SH-SY5Y (cell line): ENCODE measurements around the gene ACTN4.

ENCODE experiments used
- GATA2 ChIP-seq: IDR thresholded peaks from 2 replicates; pipeline ENCODE4 v1.6.1; 2011; ENCODE audit warnings: mild to moderate bottlenecking, low read depth, low read length
- GATA3 ChIP-seq: IDR thresholded peaks from 2 replicates; pipeline ENCODE4 v1.6.1; 2011; ENCODE audit warnings: low read depth, mild to moderate bottlenecking, low read length, moderate library complexity

Gene ACTN4

DNA sequence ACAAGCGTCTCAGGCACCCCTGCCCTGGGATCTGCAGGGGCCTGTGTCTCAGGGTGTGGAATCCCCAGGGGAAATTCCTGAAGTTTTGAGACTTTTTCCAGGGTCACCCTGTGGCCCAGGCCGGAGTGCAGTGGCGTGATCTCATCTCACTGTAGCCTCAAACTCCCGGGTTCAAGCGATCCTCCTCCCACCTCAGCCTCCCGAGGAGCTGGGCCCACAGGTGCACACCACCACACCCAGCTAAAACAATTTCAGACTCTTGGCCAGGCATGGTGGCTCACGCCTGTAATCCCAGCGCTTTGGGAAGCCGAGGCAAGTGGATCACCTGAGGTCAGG lies 92.8 kb downstream of the ACTN4 start:
- TF ChIP-seq GATA3 (no peak), GATA2 (no peak)

DNA sequence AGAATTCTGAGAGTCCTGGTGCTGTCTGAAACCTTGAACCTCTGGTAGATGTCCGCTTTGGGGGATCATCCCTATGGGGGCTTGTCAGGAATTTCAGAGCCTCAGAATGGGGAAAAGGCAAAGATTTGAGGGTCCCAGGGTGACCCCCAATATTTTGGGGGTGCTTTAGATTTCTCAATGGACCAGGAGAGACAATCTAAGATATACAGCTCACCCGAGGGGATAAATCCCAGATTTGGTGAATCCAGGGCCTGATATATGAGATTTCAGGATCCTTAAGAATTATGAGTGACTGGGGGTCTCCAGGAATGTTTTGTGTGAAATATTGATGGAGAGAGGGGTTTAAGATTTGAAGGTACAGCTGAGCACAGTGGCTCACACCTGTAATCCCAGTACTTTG lies 93.5 kb downstream of the ACTN4 start:
- no peak for TF ChIP-seq GATA3
- TF ChIP-seq GATA2: no peak

DNA sequence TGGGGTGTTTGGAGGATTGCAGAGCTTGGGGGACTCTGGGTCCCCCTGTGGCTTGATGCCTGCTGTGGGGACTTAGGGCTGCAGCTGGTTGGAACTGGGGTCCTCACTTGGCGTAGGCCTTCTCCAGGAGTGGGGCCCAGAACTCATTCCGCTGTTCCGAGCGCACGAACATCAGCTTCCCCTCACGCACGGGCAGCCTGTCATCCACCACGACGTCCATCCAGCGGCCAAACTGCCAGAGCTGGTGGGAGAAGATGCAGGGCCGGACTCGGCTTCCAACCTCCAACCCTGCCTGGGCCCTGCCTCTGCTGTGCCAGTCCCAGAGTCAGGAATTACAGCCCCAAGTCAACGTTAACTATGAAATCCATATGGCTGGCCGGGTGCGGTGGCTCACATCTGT lies 94.2 kb downstream of the ACTN4 start:
- no peak for TF ChIP-seq GATA3
- TF ChIP-seq GATA2: no peak

DNA sequence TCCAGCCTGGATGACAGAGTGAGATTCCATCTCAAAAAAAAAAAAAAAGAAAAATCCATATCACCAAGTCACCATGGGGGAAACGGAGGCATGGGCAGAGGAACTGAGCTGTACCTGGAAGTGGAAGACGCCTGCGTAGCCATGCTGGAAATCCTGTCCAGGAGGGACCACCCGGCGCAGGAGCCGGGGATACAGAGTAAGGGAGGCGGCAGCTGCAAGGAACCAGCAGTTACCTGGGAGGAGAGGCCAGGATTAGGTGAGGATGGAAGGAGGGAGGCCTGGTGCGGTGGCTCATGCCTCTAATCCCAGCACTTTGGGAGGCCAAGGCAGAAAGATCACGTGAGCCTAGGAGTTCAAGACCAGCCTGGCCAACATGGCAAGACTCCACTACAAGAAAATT lies 94.8 kb downstream of the ACTN4 start:
- no peak for TF ChIP-seq GATA3
- no peak for TF ChIP-seq GATA2

DNA sequence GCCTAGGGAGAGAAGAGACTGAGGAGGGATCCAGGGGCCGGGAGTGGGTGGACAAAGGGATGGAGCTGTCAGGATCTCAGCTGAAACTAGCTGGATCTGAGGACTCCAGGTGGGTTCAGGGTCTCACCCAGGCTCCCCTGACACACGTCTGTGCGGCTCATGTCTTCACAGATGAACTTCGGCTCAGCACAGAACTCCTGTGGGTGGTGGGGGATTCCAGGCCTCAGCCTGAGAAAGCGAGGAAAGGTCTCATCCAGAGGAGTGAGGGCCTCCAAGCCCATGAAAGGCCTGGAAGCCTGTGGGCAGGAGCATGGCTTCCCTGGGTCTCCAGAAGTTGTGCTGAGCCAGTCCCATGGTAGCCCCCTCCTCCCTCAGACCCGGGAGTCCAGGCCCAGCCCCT lies 95.5 kb downstream of the ACTN4 start:
- TF ChIP-seq GATA3 (no peak), GATA2 (no peak)

DNA sequence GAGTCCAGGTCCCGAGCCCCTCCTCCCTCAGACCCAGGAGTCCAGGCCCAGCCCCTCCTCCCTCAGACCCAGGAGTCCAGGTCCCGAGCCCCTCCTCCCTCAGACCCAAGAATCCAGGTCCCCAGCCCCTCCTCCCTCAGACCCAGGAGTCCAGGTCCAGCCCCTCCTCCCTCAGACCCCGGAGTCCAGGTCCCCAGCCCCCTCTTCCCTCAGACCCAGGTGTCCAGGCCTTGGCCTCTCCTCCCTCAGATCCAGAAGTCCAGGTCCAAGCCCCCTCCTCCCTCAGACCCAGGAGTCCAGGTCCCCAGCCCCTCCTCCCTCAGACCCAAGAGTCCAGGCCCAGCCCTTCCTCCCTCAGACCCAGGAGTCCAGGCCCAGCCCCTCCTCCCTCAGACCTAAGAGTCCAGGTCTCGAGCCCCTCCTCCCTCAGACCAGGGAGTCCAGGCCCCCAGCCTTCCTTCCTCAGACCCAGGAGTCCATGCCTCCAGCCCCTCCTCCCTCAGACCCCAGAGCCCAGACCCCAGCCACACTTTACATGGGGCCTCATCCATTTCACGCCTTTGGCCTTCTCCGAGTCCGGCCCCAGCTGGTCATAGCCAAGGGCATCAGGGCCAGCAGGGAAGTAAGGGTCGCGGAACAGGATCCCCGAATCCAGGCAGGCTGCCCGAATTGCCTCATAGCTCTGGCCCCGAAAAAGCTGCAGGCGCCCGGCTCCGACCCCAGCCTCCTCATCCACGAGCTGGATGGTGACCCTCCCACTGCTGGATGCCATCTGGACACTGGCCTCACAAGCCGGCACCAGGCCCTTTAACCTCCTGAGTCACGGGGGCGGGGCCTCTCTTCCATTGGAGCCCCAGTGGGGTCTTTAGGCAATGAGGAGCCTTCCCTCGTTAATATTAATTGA lies 96.2 kb downstream of the ACTN4 start:
- no peak for TF ChIP-seq GATA2
- no peak for TF ChIP-seq GATA3

DNA sequence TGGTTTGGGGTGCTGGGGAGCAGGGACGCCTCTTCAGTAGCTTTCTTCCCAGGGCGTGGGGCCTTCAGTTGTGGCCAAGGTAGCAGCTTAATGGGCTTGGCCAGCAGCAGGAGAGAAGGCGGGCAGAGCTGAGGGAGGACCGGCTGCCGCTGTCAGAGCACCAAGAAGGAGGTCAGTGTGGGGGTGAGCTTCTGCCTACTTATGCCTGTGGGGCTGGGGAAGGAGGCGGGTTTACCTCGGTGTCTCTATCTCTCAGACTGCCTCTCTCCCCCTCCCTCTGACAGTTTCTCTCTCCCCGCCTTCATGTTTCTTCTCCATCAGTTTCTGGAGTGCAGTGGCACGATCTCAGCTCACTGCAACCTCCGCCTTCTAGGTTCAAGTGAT lies 96.8 kb downstream of the ACTN4 start, which contains the start of gene CAPN12:
CAPN12 (minus strand) TSS at position 177 of the 384 bp plus-strand sequence. CDS start 309 bp downstream, outside the sequence.
- TF ChIP-seq GATA2 (no peak), GATA3 (no peak)

DNA sequence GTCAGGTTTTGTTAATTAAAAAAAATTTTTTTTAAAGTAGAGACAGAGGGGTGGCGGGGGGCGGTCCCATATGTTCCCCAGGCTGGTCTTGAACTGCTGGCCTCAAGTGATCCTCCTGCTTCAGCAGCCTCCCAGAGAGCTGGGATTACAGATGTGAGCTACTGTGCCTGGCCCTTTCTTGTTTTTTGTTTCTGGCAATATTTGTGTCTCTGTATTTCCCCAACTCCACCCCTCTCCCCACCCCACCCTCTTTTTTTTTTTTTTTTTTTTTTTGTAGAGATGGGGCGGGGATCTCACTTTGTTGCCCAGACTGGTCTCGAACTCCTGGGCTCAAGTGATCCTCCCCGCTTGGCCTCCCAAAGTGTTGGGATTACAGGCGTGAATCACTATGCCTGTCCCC lies 97.4 kb downstream of the ACTN4 start:
- no peak for TF ChIP-seq GATA3

DNA sequence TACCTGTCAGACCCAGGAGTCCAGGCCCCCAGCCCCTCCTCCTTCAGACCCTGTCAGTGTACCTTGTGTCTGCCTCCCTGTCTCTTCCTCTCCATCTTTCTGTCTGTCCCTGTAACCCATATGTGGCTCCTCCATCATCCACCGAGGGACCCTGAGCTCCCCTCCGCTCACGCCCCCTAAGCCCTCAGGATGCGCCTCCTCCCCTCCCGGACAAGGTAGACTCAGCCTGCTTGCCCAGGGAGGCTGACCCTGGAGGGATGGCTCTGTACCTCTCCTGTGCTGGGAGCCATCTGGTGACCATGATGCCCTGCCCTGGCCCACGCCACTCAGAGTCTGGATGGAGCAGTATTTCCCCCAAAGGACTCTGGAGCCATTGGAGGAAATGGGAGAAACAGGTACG lies 97.9 kb downstream of the ACTN4 start:
- TF ChIP-seq GATA3 (no peak), GATA2 (no peak)

DNA sequence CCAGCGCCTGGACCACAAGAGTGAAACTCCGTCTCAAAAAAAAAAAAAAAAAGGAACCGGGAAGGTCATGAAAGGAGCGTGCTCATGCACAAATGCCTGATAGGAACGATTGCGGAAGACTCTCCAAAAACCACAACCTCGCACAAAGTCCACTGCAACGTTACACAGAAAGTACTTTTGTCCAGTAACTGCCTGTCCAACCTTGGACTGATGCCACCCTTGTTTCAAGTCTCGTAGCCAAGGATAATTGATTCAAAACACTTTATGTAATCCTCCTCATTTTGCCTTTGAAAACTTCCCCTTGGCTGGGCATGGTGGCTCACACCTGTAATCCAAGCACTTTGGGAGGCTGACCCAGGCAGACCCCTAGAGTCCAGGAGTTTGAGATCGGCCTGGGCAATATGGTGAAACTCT lies 112.1 kb downstream of the ACTN4 start:
- TF ChIP-seq GATA2 (no peak), GATA3 (no peak)

DNA sequence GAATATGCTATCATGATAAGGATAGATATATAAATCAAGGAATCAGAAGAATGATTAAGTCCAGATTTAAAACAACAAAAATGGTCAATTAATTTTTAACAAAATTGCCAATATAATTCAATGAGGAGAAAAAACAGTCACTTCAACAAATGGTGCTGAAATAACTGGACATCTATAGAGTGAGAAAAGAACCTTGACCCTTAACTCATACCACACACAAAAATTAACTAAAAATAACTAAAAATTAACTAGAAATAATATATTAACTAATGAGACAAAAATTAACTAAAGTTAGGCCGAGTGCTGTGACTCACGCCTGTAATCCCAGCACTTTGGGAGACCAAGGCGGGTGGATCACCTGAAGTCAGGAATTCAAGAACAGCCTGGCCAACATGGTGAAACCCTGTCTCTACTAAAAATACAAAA lies 116.4 kb downstream of the ACTN4 start:
- TF ChIP-seq GATA3 (no peak), GATA2 (no peak)

DNA sequence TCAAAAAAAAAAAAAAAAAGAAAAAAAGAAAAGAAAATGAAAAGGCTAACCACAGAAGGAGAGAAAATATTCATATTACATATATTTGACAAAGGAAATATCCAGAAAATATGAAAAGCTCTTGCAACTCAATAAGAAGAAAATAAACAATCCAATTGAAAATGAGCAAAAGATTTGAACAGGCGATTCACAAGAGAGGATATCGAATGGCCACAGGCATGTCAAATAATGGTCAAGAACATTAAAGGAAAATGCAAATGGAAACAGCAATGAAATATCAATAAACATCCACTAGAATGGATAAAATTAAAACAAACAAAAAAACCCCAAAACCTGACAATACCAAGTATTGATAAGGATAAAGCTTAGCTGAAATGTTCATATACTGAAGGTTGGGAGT lies 117.8 kb downstream of the ACTN4 start:
- TF ChIP-seq GATA3 (no peak), GATA2 (no peak)

DNA sequence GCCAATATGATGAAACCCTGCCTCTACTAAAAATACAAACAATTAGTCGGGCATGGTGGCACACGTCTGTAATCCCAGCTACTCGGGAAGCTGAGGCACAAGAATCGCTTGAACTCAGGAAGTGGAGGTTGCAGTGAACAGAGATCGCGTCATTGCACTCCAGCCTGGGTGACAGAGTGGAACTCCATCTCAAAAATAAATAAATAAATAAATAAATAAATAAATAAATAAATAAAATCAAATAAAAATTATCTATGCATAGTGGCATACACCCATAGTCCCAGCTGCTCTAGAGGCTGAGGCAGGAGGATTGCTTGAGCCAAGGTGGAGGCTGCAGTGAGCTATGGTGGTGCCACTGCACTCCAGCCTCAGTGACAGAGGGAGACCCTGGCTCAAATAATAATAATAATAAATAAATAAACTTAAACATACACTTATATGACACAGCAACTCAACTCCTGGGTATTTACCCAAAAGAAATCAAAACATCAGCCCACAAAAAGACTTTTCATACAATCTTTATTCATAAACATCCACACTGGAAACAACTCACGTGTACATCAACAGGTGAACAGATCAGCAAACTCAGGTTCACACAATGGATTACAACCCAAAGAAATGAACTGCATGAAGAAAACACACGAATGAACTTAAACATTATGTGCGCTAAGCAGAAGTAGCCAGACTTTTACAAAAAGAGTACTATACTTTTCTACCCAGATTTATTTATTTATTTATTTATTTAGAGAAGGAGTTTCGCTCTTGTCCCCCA lies 119.0 kb downstream of the ACTN4 start:
- TF ChIP-seq GATA2 (no peak), GATA3 (no peak)

DNA sequence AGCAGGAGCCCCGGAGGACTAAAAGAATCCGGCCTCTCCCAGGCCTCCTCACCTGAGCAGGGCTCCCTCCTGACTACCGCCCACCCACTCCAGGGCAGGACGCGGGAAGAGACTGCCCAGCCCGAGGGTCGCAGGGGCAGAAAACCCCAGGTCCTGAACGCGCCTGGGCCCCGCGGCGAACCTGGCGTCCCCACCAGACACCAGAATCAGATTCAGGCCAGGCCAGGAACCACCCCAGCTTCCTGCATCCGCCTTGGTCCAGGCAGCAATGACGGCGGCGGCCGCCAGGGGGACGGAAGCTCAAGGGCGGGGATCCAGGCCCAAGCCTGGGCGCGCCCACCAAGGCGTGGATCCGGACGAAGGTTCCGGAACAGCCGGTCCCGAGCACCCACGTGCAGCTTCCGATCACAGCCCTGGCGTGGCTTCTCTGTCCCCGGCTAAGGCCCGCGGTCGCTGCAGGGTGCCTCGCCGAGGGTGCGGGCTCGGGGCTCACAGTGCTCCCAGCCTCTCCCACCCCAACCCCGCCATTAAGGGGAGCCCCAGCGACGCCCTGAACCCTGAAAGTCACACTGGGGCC lies 122.3 kb downstream of the ACTN4 start:
- no peak for TF ChIP-seq GATA2
- TF ChIP-seq GATA3: no peak

DNA sequence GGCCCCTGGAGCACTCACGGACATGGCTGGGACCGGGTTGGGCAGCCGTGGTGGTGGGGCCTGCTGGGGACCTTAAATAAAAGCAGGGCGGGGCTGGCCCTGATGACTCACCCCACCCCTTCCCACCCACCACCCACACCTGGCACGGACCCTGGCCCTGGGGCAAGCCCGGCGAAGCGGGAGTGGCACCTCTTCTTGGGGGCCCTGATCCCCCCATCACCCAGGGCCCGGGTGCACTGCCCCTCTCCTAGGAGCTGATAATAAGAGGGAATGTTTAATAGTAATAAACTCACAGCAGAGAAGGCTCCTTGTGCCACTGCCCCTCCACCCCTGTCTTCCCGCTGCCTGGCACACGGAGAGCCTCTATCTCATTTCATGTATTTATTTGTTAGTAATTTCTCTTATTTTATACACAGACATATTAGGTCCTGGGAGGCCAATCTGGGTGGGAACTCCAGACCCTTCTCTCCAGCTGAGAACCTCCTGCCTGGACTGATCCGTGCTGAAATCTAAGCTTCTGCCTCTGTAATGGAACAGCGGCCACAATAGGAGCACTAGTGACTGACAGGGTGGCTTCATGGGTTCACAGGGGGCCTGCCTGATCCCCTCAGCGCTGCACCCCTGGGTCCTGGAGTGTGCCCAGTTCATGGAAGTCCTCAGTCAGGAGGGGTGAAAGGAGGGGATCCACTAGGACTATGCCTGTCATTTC lies 126.2 kb downstream of the ACTN4 start, which contains the start of gene LGALS7:
LGALS7 (minus strand) TSS at position 49 of the 709 bp plus-strand sequence; CDS start at position 24, 25 bp downstream.
- TF ChIP-seq GATA2: no peak
- no peak for TF ChIP-seq GATA3
